Heart left ventricle (tissue), 16 donors: ENCODE data around the gene WAC. TPM values are rescaled to one million over a fixed set of nuclear protein-coding genes. Genes with fewer than 3 reads are reported as not detected.
A peak's percentile ranks its signal among the peaks of the same experiment; 100 is the strongest.

Experiments used
- ATAC-seq, 4 donors: fragments of 200-7000 bp; cut with Tn5 transposase; one replicate each; pipeline ENCODE4 v1.9.1; 2020 to 2022; ENCODE audit warnings: moderate library complexity in 4 of 4, mild to moderate bottlenecking in 3 of 4, moderate number of reproducible peaks in 1 of 4
- DNase-seq, 5 donors: peaks; one replicate each; pipeline ENCODE4 v3.0.0-alpha.2; 2020
- H3K27ac ChIP-seq, 12 donors: fragments of 200-600 bp; sonication (generic) in 4 of 12; one replicate each; pipeline versions ENCODE4 v1.5.0 to v1.8.0; 2016 to 2022; ENCODE audit warnings: mild to moderate bottlenecking in 2 of 12
- H3K27me3 ChIP-seq, 9 donors: fragments of 200-600 bp; sonication (generic) in 2 of 9; one replicate each; pipeline versions ENCODE4 v1.5.1 to v1.8.0; 2016 to 2022; ENCODE audit warnings: mild to moderate bottlenecking in 3 of 9
- H3K36me3 ChIP-seq, 9 donors: fragments of 200-600 bp; sonication (generic) in 2 of 9; one replicate each; pipeline versions ENCODE4 v1.5.0 to v1.8.0; 2018 to 2022; ENCODE audit warnings: mild to moderate bottlenecking in 2 of 9
- H3K4me1 ChIP-seq, 12 donors: fragments of 200-600 bp; sonication (generic) in 4 of 12; one replicate each; pipeline versions ENCODE4 v1.5.0 to v1.8.0; 2016 to 2022; ENCODE audit warnings: mild to moderate bottlenecking in 3 of 12
- H3K4me3 ChIP-seq, 12 donors: fragments of 200-600 bp; sonication (generic) in 4 of 12; one replicate each; pipeline versions ENCODE4 v1.5.0 to v1.8.0; 2017 to 2022; ENCODE audit warnings: mild to moderate bottlenecking in 9 of 12, moderate library complexity in 4 of 12
- H3K9me3 ChIP-seq, 12 donors: fragments of 200-600 bp; sonication (generic) in 4 of 12; one replicate each; pipeline versions ENCODE4 v1.5.0 to v1.8.0; 2016 to 2022; ENCODE audit warnings: mild to moderate bottlenecking in 1 of 12
- POLR2A ChIP-seq, 2 donors: fragments of 450-650 bp; IDR thresholded peaks; one replicate each; pipeline ENCODE4 v1.6.1; 2017; ENCODE audit warnings: antibody characterized with exemption in 2 of 2, mild to moderate bottlenecking in 2 of 2, moderate library complexity in 2 of 2
- WGBS, 4 donors: extraction: QIAGEN DNeasy Blood & Tissue Kit in 2 of 4; methylation state at CpG; one replicate each; pipeline versions ENCODE4 v1.1.5 to v1.1.7; 2013 to 2018; 5-methylcytosine and 5-hydroxymethylcytosine counted together
- intact Hi-C, 10 donors: fragments of 100-400 bp; cut with DNase I; formaldehyde crosslinking; loops; one replicate each; pipeline versions ENCODE4 v1.11.1 to v1.14.2; 2022
- polyA plus RNA-seq, 2 donors: library from polyadenylated mRNA; stranded (reverse); fragments of 200-250 nt; gene quantifications; one replicate each; pipeline ENCODE4 v1.2.3, GENCODE V29; 2013
- total RNA-seq, 9 donors: library from RNA; depleted of rRNA in 2 of 9; stranded (reverse); fragments of >200 nt in 2 of 9; fragmentation: NEBNext Ultra II Directional in 3 of 9; extraction: Animal tissue kit (Norgen Biotek cat#: 25700) in 3 of 9; gene quantifications; one replicate each; pipeline versions ENCODE4 v1.1.0 to v1.2.4, GENCODE V29; 2016 to 2023
- TF ChIP-seq, protein P1 (sequence below), 12 donors: fragments of 200-600 bp; sonication (generic) in 4 of 12; IDR thresholded peaks; one replicate each; pipeline versions ENCODE4 v1.5.0 to v1.8.0; 2018 to 2022; ENCODE audit warnings: antibody characterized with exemption in 12 of 12, mild to moderate bottlenecking in 5 of 12
- donor health status: ischemic (EF 13 %, LVEDD 7.1; RV severe dilation, severe dysfunction).
- donor health status: healthy with polysubstance abuse.
- donor health status: DM: no; HTN: yes; CAD: no.
- donor health status: DM: no; HTN: no; CAD: no.
- donor health status: ischemic (EF 25% LVEDD 6.9; RV normal size, moderate dysfunction).
- donor health status: ischemic (EF 25% LVEDD 5.7; RV mildly dilated, moderate dysfunction).
- donor health status: healthy.
- donor health status: DM: yes; HTN: yes; CAD: no.
- donor health status: ischemic (EF 35%, LVEDD 5.7; RV mildly dilated, moderate dysfunction).
- donor health status: nonischemic (EF 11% LVEDD 7.7; RV severe dilation, severe dysfunction).
- donor health status: DM: yes; HTN: yes; CAD: no.
- donor health status: PGD.
- donor health status: ischemic (EF 29% LVEDD 5.4; RV normal size, mild dysfunction).
- donor health status: nonischemic (EF 23%, LVEDD 6.1; RV moderate dilation, normal function).

The WAC gene
- total and polyA plus RNA-seq, 11 donors: 16.8 to 124 (median 103) TPM

- ATAC-seq (peak in 1 of 4 donors; percentile 64), DNase-seq (no peak)
- Histone ChIP-seq H3K9me3 (no peaks in the 10 kb centered on the region), H3K4me3 (no peak overlapping the region), H3K27me3 (peaks cover 0 to 27% (median 0%) of the 10 kb centered on the region in 9 donors), H3K27ac (no peak overlapping the region), H3K36me3 (no peaks in the 10 kb centered on the region), H3K4me1 (peaks cover 0 to 22% (median 6%) of the 10 kb centered on the region in 12 donors)
- TF ChIP-seq, protein P1, sequence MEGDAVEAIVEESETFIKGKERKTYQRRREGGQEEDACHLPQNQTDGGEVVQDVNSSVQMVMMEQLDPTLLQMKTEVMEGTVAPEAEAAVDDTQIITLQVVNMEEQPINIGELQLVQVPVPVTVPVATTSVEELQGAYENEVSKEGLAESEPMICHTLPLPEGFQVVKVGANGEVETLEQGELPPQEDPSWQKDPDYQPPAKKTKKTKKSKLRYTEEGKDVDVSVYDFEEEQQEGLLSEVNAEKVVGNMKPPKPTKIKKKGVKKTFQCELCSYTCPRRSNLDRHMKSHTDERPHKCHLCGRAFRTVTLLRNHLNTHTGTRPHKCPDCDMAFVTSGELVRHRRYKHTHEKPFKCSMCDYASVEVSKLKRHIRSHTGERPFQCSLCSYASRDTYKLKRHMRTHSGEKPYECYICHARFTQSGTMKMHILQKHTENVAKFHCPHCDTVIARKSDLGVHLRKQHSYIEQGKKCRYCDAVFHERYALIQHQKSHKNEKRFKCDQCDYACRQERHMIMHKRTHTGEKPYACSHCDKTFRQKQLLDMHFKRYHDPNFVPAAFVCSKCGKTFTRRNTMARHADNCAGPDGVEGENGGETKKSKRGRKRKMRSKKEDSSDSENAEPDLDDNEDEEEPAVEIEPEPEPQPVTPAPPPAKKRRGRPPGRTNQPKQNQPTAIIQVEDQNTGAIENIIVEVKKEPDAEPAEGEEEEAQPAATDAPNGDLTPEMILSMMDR (IDR thresholded peaks at IDR 0.05): no peak
- TF ChIP-seq POLR2A (IDR thresholded peaks at IDR 0.05): no peak
- intact Hi-C loops: loop anchor here in 9 of 10 donors (1.0 to 10.0 kb wide), 9 partner anchors 327 to 640 kb away; no protein-coding TSS in a partner anchor
- WGBS, 4 donors: 53 to 59% (median 56%) methylated on average over 6 of the region's 6 CpGs
These were observed 131.4 kb downstream of the WAC start for GRCh38 chr10:28664369-28664740.

DNA sequence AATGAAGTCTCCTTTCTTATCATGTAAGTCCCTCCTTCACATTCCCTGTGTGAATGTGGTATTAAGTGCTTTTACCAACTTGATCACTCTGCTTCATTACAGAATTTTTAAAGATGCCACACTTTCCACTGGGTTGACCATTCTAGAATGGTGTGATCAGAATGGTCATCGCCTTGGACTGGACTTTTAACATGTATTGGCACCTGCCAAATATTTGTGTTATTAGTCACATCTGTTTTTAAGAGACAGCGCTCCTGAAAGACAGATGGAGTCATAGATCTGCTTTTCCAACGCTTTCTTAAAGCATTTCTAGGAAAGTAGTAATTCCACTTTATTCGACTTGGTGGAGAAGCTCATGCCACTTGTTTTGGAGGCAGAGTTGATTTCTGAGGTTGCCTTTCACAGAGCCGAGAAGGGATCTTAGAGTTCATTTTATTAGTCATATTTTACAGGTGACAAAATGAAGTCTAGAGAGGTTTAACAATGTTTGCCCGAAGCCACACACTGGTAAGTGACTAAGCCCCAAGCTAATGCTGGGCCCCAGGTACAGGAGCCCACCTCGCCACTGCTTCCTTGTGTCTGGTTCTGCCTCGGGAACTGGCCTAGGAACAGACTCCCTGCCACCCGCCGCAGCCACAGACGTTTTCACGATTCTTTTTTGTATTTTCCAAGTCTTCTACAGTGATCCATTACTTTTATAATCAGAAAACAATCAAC lies 134.0 kb downstream of the WAC start:
- Histone ChIP-seq H3K9me3 (no peaks in the 10 kb centered on the region), H3K4me1 (peaks cover 0 to 22% (median 6%) of the 10 kb centered on the region in 12 donors), H3K27me3 (peaks cover 0 to 37% (median 0%) of the 10 kb centered on the region in 9 donors), H3K27ac (no peak overlapping the region), H3K36me3 (no peaks in the 10 kb centered on the region), H3K4me3 (no peak overlapping the region)
- no peak for ATAC-seq
- 87 to 92% (median 90%) methylated on average over 12 of the region's 12 CpGs for WGBS, 4 donors
- DNase-seq: no peak
- intact Hi-C loops: loop anchor here in 4 of 10 donors (5.0 to 10.0 kb wide), 3 partner anchors 325 to 635 kb away; no protein-coding TSS in a partner anchor
- TF ChIP-seq, protein P1 (IDR thresholded peaks at IDR 0.05): no peak
- no peak for TF ChIP-seq POLR2A (IDR thresholded peaks at IDR 0.05)

DNA sequence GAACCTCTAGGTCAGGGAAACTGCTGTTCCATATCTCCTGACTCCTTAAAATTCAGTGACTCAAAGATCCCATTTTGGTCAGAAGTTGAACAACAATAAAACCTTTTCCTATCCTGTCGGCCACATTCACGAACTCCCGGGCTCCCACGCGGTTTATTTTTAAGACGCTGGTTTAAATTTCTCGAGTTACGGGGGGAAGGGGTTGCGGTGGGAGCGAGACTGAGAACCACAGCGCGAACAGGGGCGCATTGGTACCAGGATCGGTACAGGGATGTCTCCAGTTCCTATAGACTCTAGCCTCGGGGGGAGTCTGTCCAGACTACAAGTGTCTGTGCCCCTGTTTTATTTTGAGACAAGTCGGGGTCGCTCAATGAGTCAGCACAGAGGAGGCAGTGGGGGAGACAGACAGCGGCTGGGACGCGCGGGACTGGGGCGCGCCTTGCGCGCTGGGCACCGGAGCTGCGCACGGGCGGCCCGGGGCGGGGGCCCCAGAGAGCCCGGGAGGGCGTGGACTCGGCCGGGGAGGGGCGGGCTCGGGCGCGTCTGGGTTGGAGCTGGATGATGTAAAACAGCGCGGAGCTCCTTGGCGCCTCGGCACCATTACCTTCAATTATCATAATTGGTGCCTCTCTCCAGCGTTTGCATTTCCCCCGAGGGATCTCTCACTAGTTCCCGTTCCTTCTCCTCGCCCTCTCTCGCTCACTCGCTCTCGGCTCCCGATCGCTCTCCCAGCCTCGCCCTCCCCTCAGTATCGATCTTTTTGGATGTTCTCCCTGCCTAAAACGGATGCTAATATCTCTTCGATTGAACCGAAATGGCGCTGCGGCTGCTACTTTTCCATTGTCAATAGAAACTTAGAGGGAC lies 135.7 kb downstream of the WAC start:
- intact Hi-C loops: loop anchor here in 4 of 10 donors (5.0 to 10.0 kb wide), 3 partner anchors 324 to 634 kb away; no protein-coding TSS in a partner anchor
- Histone ChIP-seq H3K36me3 (no peaks in the 10 kb centered on the region), H3K27ac (no peak overlapping the region), H3K9me3 (no peaks in the 10 kb centered on the region), H3K4me1 (peaks cover 0 to 21% (median 5%) of the 10 kb centered on the region in 12 donors), H3K4me3 (peak overlapping the region in 11 of 12 donors; percentile 23 to 67 (median 51)), H3K27me3 (peaks cover 0 to 50% (median 0%) of the 10 kb centered on the region in 9 donors)
- TF ChIP-seq POLR2A (IDR thresholded peaks at IDR 0.05): no peak
- TF ChIP-seq, protein P1 (IDR thresholded peaks at IDR 0.05): no peak
- ATAC-seq (peak; percentile 82 to 95 (median 91)), DNase-seq (peak in 4 of 5 donors; percentile 43 to 67 (median 56))
- WGBS, 4 donors: 1 to 2% (median 1%) methylated on average over 38 to 59 of the region's 59 CpGs
